HS-27A (cell line): ENCODE results near the gene NCSTN.

Experiments used
- DNase-seq: peaks from one replicate; pipeline ENCODE4 v3.0.0-alpha.2; 2012; ENCODE audit warnings: low read depth, missing footprints

NCSTN gene

GRCh38 chr1:160352555-160352954 lies 9.4 kb downstream of the NCSTN start:
- DNase-seq, result no peak

GRCh38 chr1:160353223-160353622 lies 10.0 kb downstream of the NCSTN start:
- DNase-seq, result no peak

- DNase-seq, result no peak
These were observed 11.3 kb downstream of the NCSTN start for GRCh38 chr1:160354388-160354985.

GRCh38 chr1:160357286-160358002 lies 14.3 kb downstream of the NCSTN start:
- DNase-seq, result no peak

- no peak for DNase-seq
These were observed 14.9 kb downstream of the NCSTN start for GRCh38 chr1:160358073-160358472.

- DNase-seq, result no peak
These were observed 16.5 kb downstream of the NCSTN start for GRCh38 chr1:160359559-160360226.

- no peak for DNase-seq
These were observed 17.1 kb downstream of the NCSTN start for GRCh38 chr1:160360227-160360695.

- DNase-seq, result no peak
These were observed 18.0 kb downstream of the NCSTN start for GRCh38 chr1:160361199-160361598.

- no peak for DNase-seq
These were observed 18.6 kb downstream of the NCSTN start for GRCh38 chr1:160361814-160362167.

GRCh38 chr1:160362168-160362957 lies 19.2 kb downstream of the NCSTN start:
- DNase-seq, result no peak

- no peak for DNase-seq
These were observed 19.8 kb downstream of the NCSTN start for GRCh38 chr1:160363010-160363409.

- no peak for DNase-seq
These were observed 21.0 kb downstream of the NCSTN start for GRCh38 chr1:160363951-160364735.

GRCh38 chr1:160365325-160365724 lies 22.1 kb downstream of the NCSTN start:
- DNase-seq, result no peak

- DNase-seq, result no peak
These were observed 23.7 kb downstream of the NCSTN start, which contains the start of gene NHLH1 for GRCh38 chr1:160366731-160367515. TSS of gene NHLH1 (plus strand) at chr1:160367071. CDS start at chr1:160370732, 3,661 bp downstream.

GRCh38 chr1:160367516-160367900 lies 24.3 kb downstream of the NCSTN start:
- no peak for DNase-seq

GRCh38 chr1:160367934-160368923 lies 25.0 kb downstream of the NCSTN start:
- no peak for DNase-seq

GRCh38 chr1:160369087-160369486 lies 25.9 kb downstream of the NCSTN start:
- DNase-seq, result no peak

GRCh38 chr1:160370561-160371345 lies 27.6 kb downstream of the NCSTN start:
- DNase-seq, result no peak

- no peak for DNase-seq
These were observed 28.1 kb downstream of the NCSTN start for GRCh38 chr1:160371346-160371631.
